Psoas muscle (tissue), 8 donors: Measurements from ENCODE around the gene TXNRD1. TPM values are rescaled to one million over a fixed set of nuclear protein-coding genes. Genes with fewer than 3 reads are reported as not detected.

ENCODE experiments used
- ATAC-seq, 4 donors: fragments of 200-7000 bp; cut with Tn5 transposase; one replicate each; pipeline ENCODE4 v1.9.1; 2020; ENCODE audit warnings: moderate library complexity in 3 of 4, mild to moderate bottlenecking in 2 of 4
- DNase-seq, 2 donors: peaks; one replicate each; pipeline ENCODE4 v3.0.0-alpha.2; 2020
- H3K27ac ChIP-seq: fragments of 200-600 bp; one replicate; pipeline ENCODE4 v1.8.0; 2022
- H3K27me3 ChIP-seq, 3 donors: fragments of 200-600 bp in 1 of 3; one replicate each; pipeline versions ENCODE4 v1.6.1 to v1.8.0; 2013 to 2022; ENCODE audit warnings: low read length in 2 of 3, mild to moderate bottlenecking in 2 of 3, moderate library complexity in 1 of 3; ENCODE audit not compliant: insufficient read depth in 3 of 3
- H3K36me3 ChIP-seq, 2 donors: fragments of 200-600 bp in 1 of 2; one replicate each; pipeline versions ENCODE4 v1.6.1 to v1.8.0; 2013 to 2022; ENCODE audit warnings: low read depth in 1 of 2, mild to moderate bottlenecking in 1 of 2, moderate library complexity in 1 of 2; ENCODE audit not compliant: insufficient read depth in 1 of 2
- H3K4me1 ChIP-seq: fragments of 200-600 bp; one replicate; pipeline ENCODE4 v1.8.0; 2022
- H3K4me3 ChIP-seq: fragments of 200-600 bp; one replicate; pipeline ENCODE4 v1.8.0; 2022; ENCODE audit warnings: mild to moderate bottlenecking
- H3K9me3 ChIP-seq: fragments of 200-600 bp; one replicate; pipeline ENCODE4 v1.8.0; 2022
- WGBS, 3 donors: extraction: QIAGEN DNeasy Blood & Tissue Kit; methylation state at CpG; one replicate each; pipeline versions ENCODE4 v1.1.6 to v1.1.7; 2013; 5-methylcytosine and 5-hydroxymethylcytosine counted together
- intact Hi-C, 2 donors: fragments of 100-400 bp; cut with DNase I; formaldehyde crosslinking; loops; one replicate each; pipeline versions ENCODE4 v1.11.0 to v1.14.2; 2022
- polyA plus RNA-seq, 3 donors: library from polyadenylated mRNA; stranded (reverse); fragments of 200-250 nt; gene quantifications; one replicate each; pipeline ENCODE4 v1.2.3, GENCODE V29; 2013
- total RNA-seq, 4 donors: library from RNA; stranded (reverse); fragmentation: NEBNext Ultra II Directional in 2 of 4; extraction: Animal tissue kit (Norgen Biotek cat#: 25700) in 2 of 4; gene quantifications; one replicate each; pipeline versions ENCODE4 v1.2.1 to v1.2.4, GENCODE V29; 2021 to 2023
- TF ChIP-seq, protein P1 (sequence below): fragments of 200-600 bp; IDR thresholded peaks from one replicate; pipeline ENCODE4 v1.8.0; 2022; ENCODE audit warnings: antibody characterized with exemption
- donor health status: healthy with polysubstance abuse.
- donor health status: DM: no; HTN: no; CAD: no; lungs with moderate emphysema.
- donor health status: Bipolar disorder and iron deficiency.
- donor health status: healthy.
- donor health status: DM: yes; HTN: yes; CAD: no.
- donor health status: DM: no; HTN: no; CAD: no.
- donor health status: DM: no; HTN: no; CAD: no.
- donor health status: DM: yes; HTN: yes; CAD: no.

The TXNRD1 gene
- total and polyA plus RNA-seq, 7 donors = 46.0 to 249 (median 110) TPM

DNA sequence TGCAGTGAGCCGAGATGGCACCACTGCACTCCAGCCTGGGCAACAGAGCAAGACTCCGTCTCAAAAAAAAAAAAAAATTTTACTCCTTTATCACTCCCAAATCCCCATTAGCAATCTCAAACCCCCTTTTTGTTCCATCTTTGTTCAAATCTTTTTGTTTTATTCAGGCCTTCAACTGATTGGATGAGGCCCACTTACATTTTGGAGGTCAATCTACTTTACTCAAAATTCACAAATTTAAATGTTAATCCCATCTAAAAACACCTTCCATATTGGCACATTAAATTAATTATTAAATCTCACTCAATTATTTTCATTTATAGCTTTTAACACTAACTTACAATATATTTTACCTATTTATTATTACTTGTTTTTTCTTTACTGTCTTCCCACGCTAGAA, 27.0 kb upstream of the TXNRD1 start:
- no peak for DNase-seq

DNA sequence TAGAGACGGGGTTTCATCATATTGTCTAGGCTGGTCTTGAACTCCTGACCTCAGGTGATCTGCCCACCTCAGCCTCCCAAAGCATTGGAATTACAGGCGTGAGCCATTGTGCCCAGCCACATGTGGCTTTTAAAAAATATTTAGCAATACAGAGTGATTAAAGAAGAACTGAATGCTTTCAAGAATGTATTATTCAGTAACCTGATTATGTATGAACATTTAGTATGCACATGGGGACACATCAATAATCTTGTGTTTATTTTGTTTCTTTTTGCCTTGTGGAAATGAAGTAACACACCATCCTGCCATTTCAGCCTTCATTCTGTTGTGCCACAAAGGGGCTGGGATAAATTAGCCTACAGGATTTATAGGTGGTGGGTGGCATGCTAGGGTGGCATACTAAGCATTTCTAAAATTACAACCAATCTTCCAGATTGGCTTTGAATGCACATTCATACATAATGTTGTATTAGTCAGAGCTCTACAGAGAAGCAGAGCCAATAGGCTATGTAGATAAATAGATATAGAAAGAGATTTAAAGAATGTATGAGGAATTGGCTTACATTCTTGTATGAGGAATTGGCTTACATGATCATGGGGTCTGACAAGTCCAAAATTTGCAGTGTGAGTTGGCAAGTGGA, 25.5 kb upstream of the TXNRD1 start:
- no peak for ATAC-seq
- Histone ChIP-seq H3K4me3 (no peak overlapping the region), H3K4me1 (no peaks in the 10 kb centered on the region), H3K27ac (no peak overlapping the region), H3K36me3 (no peaks in the 10 kb centered on the region), H3K27me3 (no peaks in the 10 kb centered on the region), H3K9me3 (no peaks in the 10 kb centered on the region)
- TF ChIP-seq, protein P1, sequence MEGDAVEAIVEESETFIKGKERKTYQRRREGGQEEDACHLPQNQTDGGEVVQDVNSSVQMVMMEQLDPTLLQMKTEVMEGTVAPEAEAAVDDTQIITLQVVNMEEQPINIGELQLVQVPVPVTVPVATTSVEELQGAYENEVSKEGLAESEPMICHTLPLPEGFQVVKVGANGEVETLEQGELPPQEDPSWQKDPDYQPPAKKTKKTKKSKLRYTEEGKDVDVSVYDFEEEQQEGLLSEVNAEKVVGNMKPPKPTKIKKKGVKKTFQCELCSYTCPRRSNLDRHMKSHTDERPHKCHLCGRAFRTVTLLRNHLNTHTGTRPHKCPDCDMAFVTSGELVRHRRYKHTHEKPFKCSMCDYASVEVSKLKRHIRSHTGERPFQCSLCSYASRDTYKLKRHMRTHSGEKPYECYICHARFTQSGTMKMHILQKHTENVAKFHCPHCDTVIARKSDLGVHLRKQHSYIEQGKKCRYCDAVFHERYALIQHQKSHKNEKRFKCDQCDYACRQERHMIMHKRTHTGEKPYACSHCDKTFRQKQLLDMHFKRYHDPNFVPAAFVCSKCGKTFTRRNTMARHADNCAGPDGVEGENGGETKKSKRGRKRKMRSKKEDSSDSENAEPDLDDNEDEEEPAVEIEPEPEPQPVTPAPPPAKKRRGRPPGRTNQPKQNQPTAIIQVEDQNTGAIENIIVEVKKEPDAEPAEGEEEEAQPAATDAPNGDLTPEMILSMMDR = no peak
- intact Hi-C loops = no loop called here
- WGBS, 3 donors = 85 to 94% (median 90%) methylated on average over 2 of the region's 2 CpGs
- no peak for DNase-seq

More for the DNA sequence above, 27.0 kb upstream of the TXNRD1 start:
- peaks cover 12% of the 10 kb centered on the region for H3K9me3 ChIP-seq
- TF ChIP-seq, protein P1 = no peak
- intact Hi-C loops = no loop called here
- no peaks in the 10 kb centered on the region for H3K36me3 ChIP-seq
- H3K4me1 ChIP-seq = no peaks in the 10 kb centered on the region
- H3K27me3 ChIP-seq = no peaks in the 10 kb centered on the region
- no peak overlapping the region for H3K4me3 ChIP-seq
- H3K27ac ChIP-seq = no peak overlapping the region
- ATAC-seq = no peak
- 95 to 98% (median 97%) methylated on average over 3 of the region's 3 CpGs for WGBS, 3 donors

DNA sequence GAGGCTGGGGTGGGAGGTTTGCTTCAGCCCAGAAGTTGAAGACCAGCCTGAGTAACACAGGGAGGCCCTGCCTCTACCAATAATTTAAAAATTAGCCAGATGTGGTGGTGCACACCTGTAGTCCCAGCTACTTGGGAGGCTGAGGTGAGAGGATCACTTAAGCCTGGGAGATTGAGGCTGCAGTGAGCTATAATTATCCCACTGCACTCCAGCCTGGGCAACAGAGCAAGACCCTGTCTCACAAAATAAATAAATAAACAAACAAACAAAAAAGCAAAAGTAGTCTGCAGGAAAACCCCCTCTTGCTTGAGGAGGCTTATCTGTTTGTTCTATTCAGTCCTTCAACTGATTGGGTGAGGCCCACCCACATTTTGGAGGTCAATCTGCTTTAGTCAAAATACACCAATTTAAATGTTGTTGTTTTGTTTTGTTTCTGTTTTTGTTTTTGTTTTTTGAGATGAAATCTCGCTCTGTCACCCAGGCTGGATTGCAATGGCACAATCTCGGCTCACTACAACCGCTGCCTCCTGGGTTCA, 24.9 kb upstream of the TXNRD1 start:
- intact Hi-C loops = no loop called here
- Histone ChIP-seq H3K27me3 (no peaks in the 10 kb centered on the region), H3K9me3 (no peaks in the 10 kb centered on the region), H3K4me1 (no peaks in the 10 kb centered on the region), H3K36me3 (no peaks in the 10 kb centered on the region), H3K27ac (no peak overlapping the region), H3K4me3 (no peak overlapping the region)
- DNase-seq (no peak), ATAC-seq (no peak)
- 92 to 98% (median 97%) methylated on average over 3 of the region's 3 CpGs for WGBS, 3 donors
- TF ChIP-seq, protein P1 = no peak

DNA sequence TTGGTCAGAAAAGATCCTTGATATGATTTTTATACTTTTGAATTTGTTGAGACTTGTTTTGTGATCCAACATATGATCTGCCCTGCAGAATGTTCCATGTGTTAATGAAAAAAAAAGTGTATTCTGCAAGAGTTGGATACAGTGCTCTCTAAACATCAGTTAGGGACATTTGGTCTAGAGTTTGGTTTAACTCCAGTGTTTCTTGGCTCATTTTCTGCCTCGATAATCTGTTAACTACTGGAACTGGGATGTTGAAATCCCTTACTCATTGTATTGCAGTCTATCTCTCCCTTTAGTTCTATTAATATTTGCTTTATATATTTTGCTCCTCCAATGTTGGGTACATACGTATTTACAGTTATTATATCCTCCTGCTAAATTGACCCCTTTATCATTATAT, 18.3 kb upstream of the TXNRD1 start:
- Histone ChIP-seq H3K4me3 (no peak overlapping the region), H3K36me3 (no peaks in the 10 kb centered on the region), H3K9me3 (no peaks in the 10 kb centered on the region), H3K27me3 (no peaks in the 10 kb centered on the region), H3K4me1 (no peaks in the 10 kb centered on the region), H3K27ac (no peak overlapping the region)
- TF ChIP-seq, protein P1 = no peak
- DNase-seq = no peak
- intact Hi-C loops = no loop called here
- 36 to 57% (median 46%) methylated on average over 2 of the region's 2 CpGs for WGBS, 3 donors
- ATAC-seq = no peak

DNA sequence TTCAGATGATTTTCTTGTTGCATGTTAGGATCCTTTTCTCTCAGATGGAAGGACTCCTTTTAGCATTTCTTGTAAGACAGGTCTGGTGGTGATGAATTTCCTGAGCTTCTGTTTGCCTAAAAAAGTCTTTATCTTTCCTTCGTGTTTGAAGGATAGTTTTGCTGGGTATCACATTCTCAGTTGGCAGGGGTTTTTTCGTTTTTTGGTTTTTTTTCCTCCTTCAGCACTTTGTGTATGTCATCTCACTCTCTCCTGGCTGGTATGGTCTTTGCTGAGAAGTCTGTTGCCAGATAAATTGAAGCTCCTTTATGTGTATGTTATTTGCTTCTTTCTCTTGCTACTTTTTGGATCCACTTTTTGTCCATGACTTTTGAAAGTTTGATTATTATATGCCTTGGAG, 15.6 kb upstream of the TXNRD1 start:
- intact Hi-C loops = loop anchor here (2.0 to 10.0 kb wide), 5 partner anchors 157 to 1185 kb away; no protein-coding TSS in a partner anchor
- no peak for DNase-seq
- whole genome bisulfite sequencing, 3 donors = 82 to 91% (median 88%) methylated on average over 2 of the region's 2 CpGs

More for the DNA sequence above, 15.6 kb upstream of the TXNRD1 start:
- H3K4me1 ChIP-seq = no peaks in the 10 kb centered on the region
- no peak overlapping the region for H3K27ac ChIP-seq
- no peaks in the 10 kb centered on the region for H3K36me3 ChIP-seq
- no peak overlapping the region for H3K4me3 ChIP-seq
- H3K9me3 ChIP-seq = no peaks in the 10 kb centered on the region
- H3K27me3 ChIP-seq = no peaks in the 10 kb centered on the region
- no peak for ATAC-seq
- TF ChIP-seq, protein P1 = no peak
